KMS-11 (cell line): ENCODE data around the gene DAZL.
A peak's percentile ranks its signal among the peaks of the same experiment; 100 is the strongest.

Experiments
- H2AFZ ChIP-seq: fragments of 200-600 bp; sonication (generic); 2 replicates; pipeline ENCODE4 v1.6.1; 2016; ENCODE audit warnings: antibody characterized with exemption, mixed run types, low read depth
- H3K27ac ChIP-seq: fragments of 200-600 bp; sonication (generic); 2 replicates; pipeline ENCODE4 v1.6.1; 2016; ENCODE audit warnings: mild to moderate bottlenecking, mixed run types
- H3K27me3 ChIP-seq: fragments of 200-600 bp; sonication (generic); 2 replicates; pipeline ENCODE4 v1.6.1; 2017; ENCODE audit warnings: mild to moderate bottlenecking, low read depth, mixed run types, moderate library complexity; ENCODE audit not compliant: insufficient read depth
- H3K36me3 ChIP-seq: fragments of 200-600 bp; sonication (generic); 2 replicates; pipeline ENCODE4 v1.6.1; 2017; ENCODE audit warnings: mild to moderate bottlenecking, mixed run types; ENCODE audit not compliant: insufficient read depth
- H3K4me1 ChIP-seq: fragments of 200-600 bp; sonication (generic); 2 replicates; pipeline ENCODE4 v1.6.1; 2016; ENCODE audit warnings: mild to moderate bottlenecking, low read depth, mixed run types; ENCODE audit not compliant: poor library complexity, severe bottlenecking
- H3K4me2 ChIP-seq: fragments of 200-600 bp; sonication (generic); 2 replicates; pipeline ENCODE4 v1.7.0; 2016; ENCODE audit warnings: mild to moderate bottlenecking, mixed run types
- H3K4me3 ChIP-seq: fragments of 200-600 bp; sonication (generic); IDR thresholded peaks from 2 replicates; pipeline ENCODE4 v1.6.1; 2017; ENCODE audit warnings: low read depth, low read length, mixed read lengths; ENCODE audit not compliant: insufficient read depth
- H3K79me2 ChIP-seq: fragments of 200-600 bp; sonication (generic); 2 replicates; pipeline ENCODE4 v1.6.1; 2016; ENCODE audit warnings: low read depth, mixed run types; ENCODE audit not compliant: insufficient read depth
- H3K9ac ChIP-seq: fragments of 200-600 bp; sonication (generic); 2 replicates; pipeline ENCODE4 v1.6.1; 2016; ENCODE audit warnings: mild to moderate bottlenecking, mixed run types
- H4K20me1 ChIP-seq: fragments of 200-600 bp; sonication (generic); 2 replicates; pipeline ENCODE4 v1.6.1; 2016; ENCODE audit warnings: mild to moderate bottlenecking, mixed run types; ENCODE audit not compliant: insufficient read depth
- CTCF ChIP-seq: fragments of 200-600 bp; sonication (generic); conservative IDR thresholded peaks from 2 replicates; pipeline ENCODE4 v1.6.1; 2017; ENCODE audit warnings: low read depth, mild to moderate bottlenecking, antibody characterized with exemption, low read length, moderate library complexity, mixed read lengths

Gene DAZL

GRCh38 chr3:16601537-16602005 lies 3.7 kb downstream of the DAZL start:
- H3K4me3 ChIP-seq = no peak overlapping the region
- peaks cover 17% of the 10 kb centered on the region for H3K4me1 ChIP-seq
- H3K79me2 ChIP-seq = no peaks in the 10 kb centered on the region
- no peak overlapping the region for H3K4me2 ChIP-seq
- H3K9ac ChIP-seq = no peak overlapping the region
- no peaks in the 10 kb centered on the region for H4K20me1 ChIP-seq
- no peak overlapping the region for H3K27ac ChIP-seq
- H3K36me3 ChIP-seq = no peaks in the 10 kb centered on the region
- H2AFZ ChIP-seq = no peak overlapping the region
- no peaks in the 10 kb centered on the region for H3K27me3 ChIP-seq
- TF ChIP-seq CTCF = no peak

- H4K20me1 ChIP-seq = no peaks in the 10 kb centered on the region
- no peak overlapping the region for H3K4me2 ChIP-seq
- no peaks in the 10 kb centered on the region for H3K36me3 ChIP-seq
- no peak overlapping the region for H3K27ac ChIP-seq
- H3K79me2 ChIP-seq = no peaks in the 10 kb centered on the region
- H3K9ac ChIP-seq = no peak overlapping the region
- H3K4me3 ChIP-seq = no peak overlapping the region
- peak; percentile 70 for TF ChIP-seq CTCF
- H3K4me1 ChIP-seq = peaks cover 17% of the 10 kb centered on the region
- no peaks in the 10 kb centered on the region for H3K27me3 ChIP-seq
- no peak overlapping the region for H2AFZ ChIP-seq
Measured at GRCh38 chr3:16600780-16601536, 4.3 kb downstream of the DAZL start.

GRCh38 chr3:16599694-16600093 lies 5.5 kb downstream of the DAZL start:
- H3K36me3 ChIP-seq = no peaks in the 10 kb centered on the region
- H2AFZ ChIP-seq = no peak overlapping the region
- H3K4me1 ChIP-seq = peaks cover 21% of the 10 kb centered on the region
- H3K9ac ChIP-seq = no peak overlapping the region
- no peak overlapping the region for H3K27ac ChIP-seq
- H3K4me3 ChIP-seq = no peak overlapping the region
- no peaks in the 10 kb centered on the region for H3K79me2 ChIP-seq
- no peaks in the 10 kb centered on the region for H3K27me3 ChIP-seq
- H4K20me1 ChIP-seq = no peaks in the 10 kb centered on the region
- TF ChIP-seq CTCF = no peak
- no peak overlapping the region for H3K4me2 ChIP-seq

- no peak overlapping the region for H2AFZ ChIP-seq
- no peak overlapping the region for H3K27ac ChIP-seq
- no peaks in the 10 kb centered on the region for H3K27me3 ChIP-seq
- H3K9ac ChIP-seq = no peak overlapping the region
- H3K4me1 ChIP-seq = peaks cover 21% of the 10 kb centered on the region
- H4K20me1 ChIP-seq = no peaks in the 10 kb centered on the region
- H3K79me2 ChIP-seq = no peaks in the 10 kb centered on the region
- H3K36me3 ChIP-seq = no peaks in the 10 kb centered on the region
- TF ChIP-seq CTCF = no peak
- H3K4me3 ChIP-seq = no peak overlapping the region
- peak overlapping the region; percentile 65 for H3K4me2 ChIP-seq
Measured at GRCh38 chr3:16596352-16597032, 8.7 kb downstream of the DAZL start.
